HK-2 (cell line): Measurements from ENCODE around the gene RMI1.
"Not testable (repeated sequence)": the region's sequence is repeated elsewhere in the genome, so short reads cannot be mapped to it uniquely, and the experiment has no call there.

Experiments
- DNase-seq: peaks from one replicate; pipeline ENCODE4 v3.0.0-alpha.2; 2018; ENCODE audit not compliant: unreplicated experiment

RMI1 gene

DNA sequence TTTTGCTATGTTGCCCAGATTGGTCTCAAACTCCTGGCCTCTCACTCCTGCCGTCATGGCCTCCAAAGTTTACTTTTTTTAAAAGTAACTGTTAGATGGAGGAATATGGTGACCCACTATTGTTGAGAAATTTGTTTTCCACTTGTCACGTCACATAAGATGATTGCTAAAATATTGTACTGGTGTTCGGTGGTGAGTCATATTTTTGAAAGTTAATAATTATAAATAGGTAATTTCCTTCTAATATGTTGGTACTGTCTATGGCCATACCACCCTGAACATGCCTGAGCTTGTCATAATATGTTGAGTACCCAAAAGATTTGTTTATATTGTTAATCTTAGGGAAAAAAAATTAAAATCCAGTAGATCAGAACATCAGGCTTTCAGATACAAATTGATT lies 22.6 kb downstream of the RMI1 start:
- DNase-seq: no peak

DNA sequence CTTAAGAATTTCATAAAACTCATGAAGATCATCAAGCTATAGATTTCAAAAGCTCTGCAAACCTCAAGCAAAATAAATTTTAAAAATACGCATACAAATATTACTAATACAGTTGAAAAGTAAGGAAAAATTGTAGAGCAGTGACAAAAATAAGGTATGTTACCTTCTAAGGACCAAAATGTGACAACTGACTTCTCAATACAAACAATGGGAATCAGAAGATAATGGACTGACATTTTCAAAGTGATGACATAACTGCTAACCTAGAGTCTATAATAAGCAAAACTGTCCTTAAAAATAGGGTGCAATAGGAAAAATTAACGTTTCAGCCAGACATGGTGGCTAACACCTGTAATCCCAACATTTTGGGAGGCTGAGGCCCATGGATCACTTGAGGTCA lies 27.1 kb downstream of the RMI1 start:
- DNase-seq: no peak

DNA sequence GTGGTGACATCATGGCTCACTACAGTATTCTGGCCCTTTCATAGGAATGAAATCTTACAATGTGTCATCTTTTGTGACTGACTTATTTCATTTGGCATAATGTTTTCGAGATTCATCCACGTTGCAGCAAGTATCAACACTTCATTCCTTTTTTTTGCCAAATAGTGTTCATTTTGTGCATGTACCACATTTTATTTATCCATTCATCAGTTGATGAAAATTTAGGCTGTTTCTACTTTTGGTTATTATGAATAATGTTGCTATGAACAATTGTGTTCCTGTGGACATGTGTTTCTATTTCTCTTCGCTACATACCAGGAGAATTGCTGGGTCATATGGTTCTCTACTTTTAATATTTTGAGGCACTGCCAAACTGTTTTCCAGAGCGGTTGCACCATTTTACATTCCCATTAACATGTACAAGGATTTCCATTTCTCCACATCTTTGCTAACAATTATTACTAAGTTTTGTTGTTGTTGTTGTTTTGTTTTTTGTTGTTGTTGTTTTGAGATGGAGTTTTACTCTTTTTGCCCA lies 43.5 kb downstream of the RMI1 start:
- no peak for DNase-seq

DNA sequence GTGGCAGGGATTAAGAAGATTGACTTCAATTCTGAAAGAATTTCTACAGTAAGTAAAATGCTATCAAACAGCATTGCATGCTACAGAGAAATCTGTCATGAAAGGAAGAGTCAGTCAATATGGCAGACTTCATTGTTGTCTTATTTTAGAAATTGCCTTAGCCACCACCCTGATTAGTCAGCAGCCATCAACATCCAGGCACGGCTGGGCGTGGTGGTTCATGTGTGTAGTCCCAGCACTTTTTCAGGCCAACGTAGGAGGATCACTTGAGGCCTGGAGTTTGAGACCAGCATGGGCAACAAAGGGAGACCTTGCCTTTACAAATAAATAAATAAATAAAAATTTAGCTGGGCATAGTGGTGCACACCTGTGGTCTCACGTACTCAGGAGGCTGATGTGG lies 46.6 kb downstream of the RMI1 start:
- DNase-seq: no peak

DNA sequence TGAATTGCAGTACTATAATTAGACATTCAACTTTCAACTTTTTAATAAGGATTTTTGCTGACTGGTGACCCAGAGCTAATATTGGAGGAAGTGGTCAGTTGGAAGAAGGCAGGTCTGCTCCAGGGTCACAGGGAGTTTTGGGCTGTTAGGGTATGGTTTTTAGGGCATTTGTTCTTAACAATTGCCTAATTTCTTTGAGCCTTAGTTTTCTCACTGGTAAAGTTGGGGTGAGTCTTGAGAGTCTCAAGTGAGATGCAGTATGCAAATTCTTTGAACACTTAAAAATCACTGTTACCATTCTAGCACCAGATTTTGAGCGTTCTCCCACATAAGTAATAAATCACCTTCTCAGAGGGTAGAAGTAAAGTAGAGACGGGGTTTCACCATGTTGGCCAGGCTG lies 50.9 kb downstream of the RMI1 start:
- no peak for DNase-seq

DNA sequence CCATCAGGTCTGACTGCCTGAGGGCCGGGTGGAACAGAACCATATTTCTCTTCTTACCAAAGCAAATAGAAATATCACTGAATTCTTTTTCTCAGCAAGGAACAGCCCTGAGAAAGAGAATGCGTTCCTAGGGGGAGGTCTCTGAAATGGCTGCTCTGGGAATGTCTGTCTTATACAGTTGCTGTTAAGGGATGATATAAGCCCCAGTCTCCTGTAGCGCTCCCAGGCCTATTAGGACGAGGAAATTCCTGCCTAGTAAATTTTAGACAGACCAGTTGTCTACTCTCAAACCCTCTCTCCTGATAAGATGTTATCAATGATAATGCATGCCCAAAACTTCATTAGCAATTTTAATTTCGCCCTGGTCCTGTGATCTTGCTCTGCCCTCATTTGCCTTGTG lies 61.3 kb downstream of the RMI1 start:
- not testable (repeated sequence) for DNase-seq

DNA sequence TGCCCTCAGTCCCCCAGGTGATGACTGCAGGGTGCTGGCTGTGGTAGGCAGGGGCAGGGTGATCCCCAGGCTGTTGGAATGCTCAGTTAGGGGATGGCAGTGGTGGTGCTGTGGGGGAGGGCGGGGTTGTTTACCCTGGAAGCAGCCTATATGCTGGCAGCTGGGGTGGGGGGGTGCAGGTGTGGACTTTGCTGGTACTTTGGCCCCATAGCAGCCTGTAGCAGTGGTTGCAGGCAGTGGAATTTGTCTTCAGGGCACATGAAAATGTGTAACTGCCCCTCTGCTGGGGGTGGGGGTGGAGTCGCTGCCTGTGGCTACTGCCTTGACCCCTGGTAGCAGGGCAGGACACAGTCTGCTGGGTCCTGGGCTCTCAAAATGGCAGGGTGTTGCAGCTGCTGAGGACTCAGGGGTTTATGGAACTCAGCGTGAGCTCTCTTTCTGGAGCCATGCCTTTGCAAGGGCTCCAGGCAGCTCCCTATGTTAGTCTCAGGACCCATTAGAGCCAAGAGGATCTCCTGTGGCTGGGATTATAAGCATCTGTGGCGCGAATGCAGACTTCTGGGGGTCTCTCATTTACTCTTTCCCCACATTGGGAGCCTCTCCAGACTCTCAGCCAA lies 65.0 kb downstream of the RMI1 start:
- DNase-seq: no peak
